Measurements from ENCODE around the gene GSX2. TPM values are rescaled to one million over a fixed set of nuclear protein-coding genes. Genes with fewer than 3 reads are reported as not detected.

Gene GSX2
- total and polyA plus RNA-seq, 11 donors, result 0.04 TPM; not detected in 10

DNA sequence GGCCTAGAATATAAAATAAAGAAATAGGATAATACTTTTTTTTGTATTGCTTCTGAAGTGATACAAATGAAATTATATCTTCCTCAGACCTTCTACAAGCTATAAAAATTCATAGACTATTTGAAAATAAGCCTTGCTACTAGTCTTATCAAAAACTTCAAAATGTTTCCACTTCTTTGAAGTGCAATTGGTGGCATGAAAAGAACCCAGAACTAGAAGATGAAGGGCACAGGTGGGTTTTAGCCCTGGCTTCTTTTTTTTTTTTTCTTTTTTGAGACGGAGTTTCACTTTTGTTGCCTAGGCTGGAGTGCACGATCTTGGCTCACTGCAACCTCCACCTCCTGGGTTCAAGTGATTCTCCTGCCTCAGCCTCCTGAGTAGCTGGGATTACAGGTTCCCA, 44.2 kb downstream of the GSX2 start:
- DNase-seq (no peak), ATAC-seq (no peak)
- TF ChIP-seq POLR2A (IDR thresholded peaks at IDR 0.05) (no peak), CTCF (IDR thresholded peaks at IDR 0.05) (no peak)
- Histone ChIP-seq H3K4me1 (peaks cover 0 to 4% (median 0%) of the 10 kb centered on the region in 12 donors), H3K36me3 (no peaks in the 10 kb centered on the region), H3K27ac (no peak overlapping the region), H3K4me3 (no peak overlapping the region), H3K9me3 (no peaks in the 10 kb centered on the region), H3K27me3 (no peaks in the 10 kb centered on the region)
- intact Hi-C loops (cut with DNase I), result no loop called here
- WGBS, 4 donors, result 88 to 96% (median 89%) methylated on average over 2 of the region's 2 CpGs

- TF ChIP-seq POLR2A (IDR thresholded peaks at IDR 0.05), result no peak
These were observed 44.8 kb downstream of the GSX2 start for GRCh38 chr4:54144661-54145171.

DNA sequence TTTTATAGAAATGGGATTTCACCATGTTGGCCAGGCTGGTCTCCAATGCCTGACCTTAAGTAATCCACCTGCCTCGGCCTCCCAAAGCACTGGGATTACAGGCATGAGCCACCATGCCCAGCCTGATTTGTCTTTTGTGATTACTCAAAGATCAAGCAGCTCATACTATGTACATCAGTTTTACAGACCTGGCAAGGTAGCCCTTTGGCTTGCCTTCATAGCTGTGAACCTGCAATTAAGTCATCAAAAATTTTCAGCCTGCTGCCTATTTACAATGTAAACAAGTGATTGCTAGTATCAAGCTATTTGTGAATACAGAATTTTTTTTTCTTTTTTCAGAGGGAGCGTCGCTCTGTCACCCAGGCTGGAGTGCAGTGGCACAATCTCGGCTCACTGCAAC, 46.2 kb downstream of the GSX2 start:
- WGBS, 4 donors, result 82 to 94% (median 88%) methylated on average over 4 of the region's 4 CpGs
- no peak overlapping the region for H3K4me3 ChIP-seq
- peaks cover 0 to 5% (median 0%) of the 10 kb centered on the region in 9 donors for H3K27me3 ChIP-seq
- H3K4me1 ChIP-seq, result no peaks in the 10 kb centered on the region
- intact Hi-C loops (cut with DNase I), result no loop called here
- no peak for DNase-seq
- TF ChIP-seq CTCF (IDR thresholded peaks at IDR 0.05) (no peak), POLR2A (IDR thresholded peaks at IDR 0.05) (no peak)
- no peaks in the 10 kb centered on the region for H3K36me3 ChIP-seq
- no peaks in the 10 kb centered on the region for H3K9me3 ChIP-seq
- H3K27ac ChIP-seq, result no peak overlapping the region
- ATAC-seq, result no peak

More at GRCh38 chr4:54144661-54145171, 44.8 kb downstream of the GSX2 start:
- Histone ChIP-seq H3K36me3 (no peaks in the 10 kb centered on the region), H3K4me1 (no peaks in the 10 kb centered on the region), H3K27ac (no peak overlapping the region), H3K4me3 (no peak overlapping the region), H3K9me3 (no peaks in the 10 kb centered on the region), H3K27me3 (peaks cover 0 to 4% (median 0%) of the 10 kb centered on the region in 9 donors)
- WGBS, 4 donors, result 84 to 90% (median 86%) methylated on average over 5 of the region's 5 CpGs
- no peak for ATAC-seq
- intact Hi-C loops (cut with DNase I), result no loop called here
- no peak for DNase-seq

DNA sequence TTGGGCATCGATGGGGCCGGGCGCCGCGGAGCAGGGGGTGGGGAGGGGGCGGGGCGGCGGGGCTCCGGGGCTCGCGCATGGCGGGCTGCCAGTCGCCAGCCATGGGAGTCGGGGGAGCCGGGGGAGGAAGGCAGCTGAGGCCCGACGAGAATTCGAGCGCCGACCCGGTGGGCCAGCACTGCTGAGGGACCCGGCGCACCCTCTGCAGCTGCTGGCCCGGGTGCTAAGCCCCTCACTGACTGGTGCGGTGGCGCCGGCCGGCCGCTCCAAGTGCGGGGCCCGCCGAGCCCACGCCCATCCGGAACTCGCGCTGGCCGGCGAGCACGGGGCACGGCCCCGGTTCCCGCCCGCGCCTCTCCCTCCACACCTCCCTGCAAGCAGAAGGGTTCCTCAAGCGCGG, 49.4 kb downstream of the GSX2 start:
- WGBS, 4 donors, result 40 to 80% (median 72%) methylated on average over 4 to 46 of the region's 46 CpGs
- intact Hi-C loops (cut with DNase I), result no loop called here
- Histone ChIP-seq H3K27me3 (peaks cover 0 to 5% (median 0%) of the 10 kb centered on the region in 9 donors), H3K27ac (no peak overlapping the region), H3K4me3 (peak overlapping the region in 3 of 12 donors; percentile 15 to 43 (median 25)), H3K9me3 (no peaks in the 10 kb centered on the region), H3K4me1 (no peaks in the 10 kb centered on the region), H3K36me3 (no peaks in the 10 kb centered on the region)
- TF ChIP-seq POLR2A (IDR thresholded peaks at IDR 0.05), result no peak
- no peak for TF ChIP-seq CTCF (IDR thresholded peaks at IDR 0.05)
- ATAC-seq (no peak), DNase-seq (no peak)

Other genes with a start within 250 kb of the GSX2 start
- 10 to 100 TPM in 6 of 9 donors, 1 to 10 TPM in 3; 5.5 to 17.3 (median 11.2) TPM for gene CHIC2, start 35.6 kb upstream of the GSX2 start, total RNA-seq
- gene CHIC2, start 35.6 kb upstream of the GSX2 start, polyA plus RNA-seq, result 10 to 100 TPM in 1 of 2 donors, 1 to 10 TPM in 1; 5.9 to 17.8 TPM
- 10 to 100 TPM in 8 of 9 donors, 1 to 10 TPM in 1; 8.0 to 58.1 (median 22.6) TPM for gene PDGFRA, start 129.1 kb downstream of the GSX2 start, total RNA-seq
- gene PDGFRA, start 129.1 kb downstream of the GSX2 start, polyA plus RNA-seq, result 10 to 100 TPM in 1 of 2 donors, 1 to 10 TPM in 1; 4.3 to 17.6 TPM